ENCODE results near the gene VPS36. TPM values are rescaled to one million over a fixed set of nuclear protein-coding genes. Genes with fewer than 3 reads are reported as not detected.

Gene VPS36
- total and polyA plus RNA-seq, 4 donors: 17.3 to 119 (median 30.1) TPM

- no peak overlapping the region for H3K9ac ChIP-seq (ENCODE audit: insufficient read depth in 1 of 2, low read length in 2 of 2)
- 85 to 87% methylated on average over 6 of the region's 6 CpGs for WGBS, 2 donors
Observed at GRCh38 chr13:52459668-52460067, 9.2 kb upstream of the VPS36 start.

DNA sequence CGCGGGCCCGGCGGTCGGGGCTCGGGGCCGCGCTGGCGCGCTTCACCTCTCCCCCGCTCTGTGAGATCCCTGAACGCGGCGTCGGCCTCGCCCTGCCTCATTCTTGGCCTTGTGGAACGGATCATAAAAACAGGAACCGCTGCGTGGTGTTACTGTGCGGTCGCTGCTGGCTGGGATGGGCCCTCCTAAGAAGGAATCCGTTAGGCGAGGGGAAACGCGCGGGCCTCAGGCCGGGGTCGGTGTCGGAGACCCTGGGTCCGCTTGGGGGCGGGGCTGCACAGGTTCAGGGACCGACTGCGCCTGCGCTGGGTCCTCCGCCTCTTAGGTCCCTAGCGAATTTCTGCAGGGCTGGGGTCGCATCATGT, 5.2 kb upstream of the VPS36 start:
- DNase-seq: peak; percentile 86 to 90 (median 88)
- Histone ChIP-seq H3K4me1 (ENCODE audit: control insufficient read depth in 5 of 5, insufficient read depth in 5 of 5, low read length in 5 of 5) (peaks cover 0 to 21% (median 1%) of the 10 kb centered on the region in 5 donors), H3K27me3 (ENCODE audit: control insufficient read depth in 3 of 3, insufficient read depth in 3 of 3, low read length in 2 of 3) (no peaks in the 10 kb centered on the region), H3K27ac (ENCODE audit: low read depth in 1 of 2, low read length in 1 of 2) (peak overlapping the region; percentile 78 to 96), H3K9ac (ENCODE audit: insufficient read depth in 1 of 2, low read length in 2 of 2) (peak overlapping the region in 1 of 2 donors; percentile 89), H3K9me3 (ENCODE audit: control insufficient read depth in 4 of 4, insufficient read depth in 3 of 4, low read length in 3 of 4) (no peaks in the 10 kb centered on the region), H3K36me3 (ENCODE audit: control insufficient read depth in 4 of 4, insufficient read depth in 4 of 4, low read length in 4 of 4) (peaks cover 0 to 4% (median 2%) of the 10 kb centered on the region in 4 donors), H3K4me3 (peak overlapping the region; percentile 75)
- ATAC-seq (ENCODE audit: insufficient read depth, low FRiP score): peak; percentile 65
- TF ChIP-seq, protein P1, sequence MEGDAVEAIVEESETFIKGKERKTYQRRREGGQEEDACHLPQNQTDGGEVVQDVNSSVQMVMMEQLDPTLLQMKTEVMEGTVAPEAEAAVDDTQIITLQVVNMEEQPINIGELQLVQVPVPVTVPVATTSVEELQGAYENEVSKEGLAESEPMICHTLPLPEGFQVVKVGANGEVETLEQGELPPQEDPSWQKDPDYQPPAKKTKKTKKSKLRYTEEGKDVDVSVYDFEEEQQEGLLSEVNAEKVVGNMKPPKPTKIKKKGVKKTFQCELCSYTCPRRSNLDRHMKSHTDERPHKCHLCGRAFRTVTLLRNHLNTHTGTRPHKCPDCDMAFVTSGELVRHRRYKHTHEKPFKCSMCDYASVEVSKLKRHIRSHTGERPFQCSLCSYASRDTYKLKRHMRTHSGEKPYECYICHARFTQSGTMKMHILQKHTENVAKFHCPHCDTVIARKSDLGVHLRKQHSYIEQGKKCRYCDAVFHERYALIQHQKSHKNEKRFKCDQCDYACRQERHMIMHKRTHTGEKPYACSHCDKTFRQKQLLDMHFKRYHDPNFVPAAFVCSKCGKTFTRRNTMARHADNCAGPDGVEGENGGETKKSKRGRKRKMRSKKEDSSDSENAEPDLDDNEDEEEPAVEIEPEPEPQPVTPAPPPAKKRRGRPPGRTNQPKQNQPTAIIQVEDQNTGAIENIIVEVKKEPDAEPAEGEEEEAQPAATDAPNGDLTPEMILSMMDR (IDR thresholded peaks at IDR 0.05; ENCODE audit: control extremely low read depth, extremely low read depth): no peak
- WGBS, 2 donors: 0 to 1% methylated on average over 33 to 37 of the region's 37 CpGs

More at GRCh38 chr13:52459668-52460067, 9.2 kb upstream of the VPS36 start:
- peaks cover 4 to 19% (median 9%) of the 10 kb centered on the region in 4 donors for H3K36me3 ChIP-seq (ENCODE audit: control insufficient read depth in 4 of 4, insufficient read depth in 4 of 4, low read length in 4 of 4)
- DNase-seq: no peak
- no peak overlapping the region for H3K4me3 ChIP-seq
- no peaks in the 10 kb centered on the region for H3K27me3 ChIP-seq (ENCODE audit: control insufficient read depth in 3 of 3, insufficient read depth in 3 of 3, low read length in 2 of 3)
- ATAC-seq (ENCODE audit: insufficient read depth, low FRiP score): no peak
- no peak overlapping the region for H3K27ac ChIP-seq (ENCODE audit: low read depth in 1 of 2, low read length in 1 of 2)
- H3K9me3 ChIP-seq (ENCODE audit: control insufficient read depth in 4 of 4, insufficient read depth in 3 of 4, low read length in 3 of 4): no peaks in the 10 kb centered on the region
- TF ChIP-seq, protein P1 (IDR thresholded peaks at IDR 0.05; ENCODE audit: control extremely low read depth, extremely low read depth): no peak
- H3K4me1 ChIP-seq (ENCODE audit: control insufficient read depth in 5 of 5, insufficient read depth in 5 of 5, low read length in 5 of 5): peaks cover 0 to 15% (median 0%) of the 10 kb centered on the region in 5 donors

DNA sequence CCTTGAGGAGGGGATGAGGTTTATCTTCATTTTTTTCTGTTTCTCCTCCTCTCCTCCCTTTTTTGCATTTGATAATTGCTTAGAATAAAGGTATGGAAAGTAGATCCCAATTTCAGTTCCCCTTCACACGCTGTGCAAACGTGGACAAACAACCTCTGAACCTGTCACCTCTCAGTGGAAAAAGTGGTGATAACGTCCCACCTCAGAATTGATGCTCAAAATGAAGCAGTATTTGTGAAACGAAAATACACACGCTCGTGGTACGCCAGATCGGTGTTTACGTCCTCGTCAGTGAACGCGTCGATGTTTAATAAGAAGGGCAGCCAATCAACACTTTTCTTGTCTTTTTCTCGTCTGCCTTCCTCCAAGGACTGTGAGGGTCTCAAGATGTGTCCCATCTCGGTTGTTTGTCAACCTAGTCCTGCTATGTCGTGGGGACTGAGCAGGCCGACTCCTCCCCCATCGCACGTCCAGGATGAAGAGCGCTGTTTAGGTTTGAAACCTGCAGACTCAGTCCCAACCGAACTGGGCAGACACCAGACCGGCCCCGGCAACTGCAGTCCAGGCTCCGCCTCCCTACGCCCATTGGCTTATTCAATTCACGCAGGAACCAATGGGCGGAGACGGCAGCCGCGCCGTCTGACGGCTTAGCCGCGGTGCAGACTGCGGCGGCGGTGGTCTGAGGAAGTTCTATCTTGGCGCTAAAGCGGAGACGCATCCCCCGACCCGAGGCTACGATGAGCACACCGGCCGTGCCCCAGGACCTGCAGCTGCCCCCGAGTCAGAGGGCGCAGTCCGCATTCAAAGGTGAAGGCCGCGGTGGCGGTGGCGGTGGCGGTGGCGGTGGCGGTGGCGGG, 4.6 kb upstream of the VPS36 start, which contains the start of gene CKAP2:
CKAP2 (plus strand) TSS at position 659 of the 857 bp plus-strand sequence; CDS start at position 738, 79 bp downstream.
- DNase-seq (peak; percentile 96 to 97 (median 96)), ATAC-seq (ENCODE audit: insufficient read depth, low FRiP score) (peak; percentile 92)
- Histone ChIP-seq H3K27ac (ENCODE audit: low read depth in 1 of 2, low read length in 1 of 2) (peak within 1 kb of the TSS; percentile 78 to 96), H3K4me3 (peak within 1 kb of the TSS; percentile 75), H3K9me3 (ENCODE audit: control insufficient read depth in 4 of 4, insufficient read depth in 3 of 4, low read length in 3 of 4) (no peaks in the 10 kb centered on the region), H3K9ac (ENCODE audit: insufficient read depth in 1 of 2, low read length in 2 of 2) (peak within 1 kb of the TSS; percentile 51 to 89), H3K27me3 (ENCODE audit: control insufficient read depth in 3 of 3, insufficient read depth in 3 of 3, low read length in 2 of 3) (no peaks in the 10 kb centered on the region), H3K36me3 (ENCODE audit: control insufficient read depth in 4 of 4, insufficient read depth in 4 of 4, low read length in 4 of 4) (peaks cover 0 to 4% (median 2%) of the 10 kb centered on the region in 4 donors), H3K4me1 (ENCODE audit: control insufficient read depth in 5 of 5, insufficient read depth in 5 of 5, low read length in 5 of 5) (peaks cover 0 to 21% (median 1%) of the 10 kb centered on the region in 5 donors)
- TF ChIP-seq, protein P1 (IDR thresholded peaks at IDR 0.05; ENCODE audit: control extremely low read depth, extremely low read depth): no peak
- 0 to 1% methylated on average over 50 to 56 of the region's 56 CpGs for WGBS, 2 donors

Measured in lung (tissue), 12 donors.